K562 (cell line): Measurements from ENCODE around the gene GALM. TPM values are rescaled to one million over a fixed set of nuclear protein-coding genes. Genes with fewer than 3 reads are reported as not detected.

ENCODE experiments used
- ATAC-seq: fragments of 200-7000 bp; cut with Tn5 transposase; 3 replicates; pipeline ENCODE4 v1.9.1; 2020; ENCODE audit warnings: moderate library complexity
- BruUV-seq: library from RNA; stranded (reverse); fragments of 400-500 nt; replicated peaks from 2 replicates; lab custom pipeline; 2021; lab: Mats Ljungman, UMichigan
- CTCF ChIA-PET: fragments of 300-600 bp; formaldehyde crosslinking; extraction: SDS; loops from one replicate; lab custom pipeline; 2021; ENCODE audit warnings: low intra/inter-chr PET ratio; lab: Yijun Ruan, JAX
- POLR2A ChIA-PET: fragments of 300-600, 350-650 bp; sonication (Branson Sonifier 250); formaldehyde crosslinking; extraction: SDS; loops from one replicate; lab custom pipeline; 2021; ENCODE audit warnings: antibody characterized with exemption, inconsistent platforms; lab: Yijun Ruan, JAX
- DNase-seq, 4 experiments: peaks; one replicate each; pipeline versions ENCODE4 v3.0.0 to v3.0.0-alpha.2; 2011 to 2018; ENCODE audit warnings: low spot score in 3 of 4, mixed read lengths in 3 of 4; ENCODE audit errors: extremely low read depth in 1 of 4
- FAIRE-seq: peaks from 2 replicates; lab custom pipeline; 2011; peaks lifted over from hg19 to GRCh38; lab: Jason Lieb, UNC
- H2AFZ ChIP-seq: 2 replicates; pipeline ENCODE4 v1.6.0; 2011; ENCODE audit warnings: low read depth, low read length, control low read depth, inconsistent platforms
- H3K27ac ChIP-seq: fragments of 200-600 bp; 3 replicates; pipeline ENCODE4 v1.8.0; 2011; ENCODE audit warnings: low read depth, mild to moderate bottlenecking, control low read depth, inconsistent platforms, low read length, moderate library complexity, mixed read lengths; ENCODE audit errors: extremely low read depth
- H3K27me3 ChIP-seq, 2 experiments: fragments of 300-600 bp in 1 of 2; 2 replicates in 1 of 2; 3 replicates in 1 of 2; pipeline versions ENCODE4 v1.6.0 to v1.8.0; 2011; ENCODE audit warnings: inconsistent platforms in 2 of 2, low read length in 2 of 2, mild to moderate bottlenecking in 1 of 2, mixed read lengths in 1 of 2, moderate library complexity in 1 of 2; ENCODE audit not compliant: control insufficient read depth in 2 of 2, insufficient read depth in 2 of 2
- H3K36me3 ChIP-seq: fragments of 300-600 bp; 3 replicates; pipeline ENCODE4 v1.8.0; 2011; ENCODE audit warnings: mild to moderate bottlenecking, low read length, inconsistent platforms; ENCODE audit not compliant: control insufficient read depth, insufficient read depth
- H3K4me1 ChIP-seq, 2 experiments: fragments of 200-600 bp in 1 of 2; replicated peaks in 1 of 2; 2 replicates in 1 of 2; 3 replicates in 1 of 2; pipeline versions ENCODE4 v1.5.1 to v1.8.0; 2011; ENCODE audit warnings: inconsistent platforms in 2 of 2, low read length in 2 of 2, mild to moderate bottlenecking in 1 of 2, mixed read lengths in 1 of 2, moderate library complexity in 1 of 2; ENCODE audit not compliant: control insufficient read depth in 2 of 2, insufficient read depth in 2 of 2
- H3K4me2 ChIP-seq: 2 replicates; pipeline ENCODE4 v1.6.1; 2011; ENCODE audit warnings: low read length, control low read depth, inconsistent platforms, mixed read lengths; ENCODE audit not compliant: insufficient read depth
- H3K4me3 ChIP-seq: fragments of 200-600 bp; sonication (generic), shearing (Covaris generic); 2 replicates; pipeline ENCODE4 v1.5.1; 2016; ENCODE audit warnings: control low read depth, inconsistent platforms
- H3K79me2 ChIP-seq: fragments of 200-600 bp; 3 replicates; pipeline ENCODE4 v1.8.0; 2011; ENCODE audit warnings: low read length, inconsistent platforms; ENCODE audit not compliant: control insufficient read depth, insufficient read depth
- H3K9ac ChIP-seq, 2 experiments: 2 replicates each; pipeline versions ENCODE4 v1.6.0 to v1.6.1; 2011; ENCODE audit warnings: low read depth in 2 of 2, low read length in 2 of 2, control low read depth in 1 of 2, inconsistent platforms in 1 of 2, mild to moderate bottlenecking in 1 of 2, mixed read lengths in 1 of 2; ENCODE audit not compliant: insufficient read depth in 1 of 2
- H3K9me1 ChIP-seq: one replicate; pipeline ENCODE4 v1.6.0; 2011; ENCODE audit warnings: inconsistent platforms, mild to moderate bottlenecking, low read length, moderate library complexity; ENCODE audit not compliant: control insufficient read depth, insufficient read depth
- H3K9me3 ChIP-seq: replicated peaks from 2 replicates; pipeline ENCODE4 v1.5.1; 2011; ENCODE audit warnings: low read depth, low read length, inconsistent platforms; ENCODE audit not compliant: control insufficient read depth, insufficient read depth
- H4K20me1 ChIP-seq: replicated peaks from 2 replicates; pipeline ENCODE4 v1.6.1; 2011; ENCODE audit warnings: low read length, inconsistent platforms, mixed read lengths; ENCODE audit not compliant: control insufficient read depth, insufficient read depth
- ATF7 ChIP-seq: fragments of 450-650 bp; IDR thresholded peaks from 2 replicates; pipeline ENCODE4 v1.7.1; 2014; ENCODE audit warnings: mild to moderate bottlenecking, moderate library complexity
- COPS2 ChIP-seq: fragments of 450-650 bp; conservative IDR thresholded peaks from 2 replicates; pipeline ENCODE4 v1.6.1; 2016; ENCODE audit warnings: mild to moderate bottlenecking, moderate library complexity
- E2F3 ChIP-seq: fragments of 250-450 bp; sonication (Bioruptor Pico); IDR thresholded peaks from 2 replicates; pipeline ENCODE4 v1.4.0; 2020; ENCODE audit warnings: mild to moderate bottlenecking
- ELF2 ChIP-seq: fragments of 250-450 bp; sonication (Bioruptor Pico); IDR thresholded peaks from 2 replicates; pipeline ENCODE4 v1.5.0; 2021; ENCODE audit warnings: mild to moderate bottlenecking
- GATAD2B ChIP-seq: fragments of 450-650 bp; IDR thresholded peaks from 2 replicates; pipeline ENCODE4 v1.6.1; 2017; ENCODE audit warnings: mild to moderate bottlenecking, borderline replicate concordance
- HDAC1 ChIP-seq, 2 experiments: fragments of 450-650 bp; IDR thresholded peaks; 2 replicates each; pipeline ENCODE4 v1.6.1; 2016 to 2017; ENCODE audit warnings: inconsistent platforms in 1 of 2, mild to moderate bottlenecking in 1 of 2, moderate library complexity in 1 of 2
- MYBL2 ChIP-seq, 2 experiments: fragments of 450-650 bp in 1 of 2; sonication (generic) in 1 of 2; formaldehyde crosslinking in 1 of 2; IDR thresholded peaks; 2 replicates each; pipeline versions ENCODE4 v1.6.1 to v1.8.1; 2017 to 2022; ENCODE audit warnings: borderline replicate concordance in 1 of 2, inconsistent platforms in 1 of 2, low read depth in 1 of 2, mild to moderate bottlenecking in 1 of 2, missing genetic modification reagents in 1 of 2, moderate library complexity in 1 of 2
- NFIX ChIP-seq: fragments of 250-450 bp; sonication (Bioruptor Pico); IDR thresholded peaks from 2 replicates; pipeline ENCODE4 v1.4.0; 2020; ENCODE audit warnings: low read depth, mild to moderate bottlenecking, moderate library complexity
- RB1 ChIP-seq: fragments of 450-650 bp; IDR thresholded peaks from 2 replicates; pipeline ENCODE4 v1.6.1; 2017; ENCODE audit warnings: low read depth, mild to moderate bottlenecking
- WHSC1 ChIP-seq: IDR thresholded peaks from one replicate; pipeline ENCODE4 v1.6.1; 2012; ENCODE audit warnings: low read length, control low read depth, inconsistent platforms
- XRCC3 ChIP-seq: fragments of 450-650 bp; IDR thresholded peaks from 2 replicates; pipeline ENCODE4 v1.6.1; 2017; ENCODE audit warnings: mild to moderate bottlenecking, moderate library complexity
- ZNF444 ChIP-seq: fragments of 250-450 bp; sonication (Bioruptor Pico); IDR thresholded peaks from 2 replicates; pipeline ENCODE4 v1.4.0; 2020; ENCODE audit warnings: mild to moderate bottlenecking, moderate library complexity
- ZNF589 ChIP-seq: fragments of 200-800 bp; sonication (Bioruptor generic); IDR thresholded peaks from 2 replicates; pipeline ENCODE4 v1.6.1; 2016; ENCODE audit warnings: low read depth, missing genetic modification characterization, missing compliant biosample characterization
- whole genome bisulfite sequencing: fragments of 100-300 bp; shearing (Covaris generic); methylation state at CpG from one replicate; pipeline ENCODE4 v1.1.6; 2016; ENCODE audit warnings: low coverage, mixed read lengths; ENCODE audit not compliant: insufficient coverage; ENCODE audit errors: missing lambda C conversion rate; 5-methylcytosine and 5-hydroxymethylcytosine counted together
- in situ Hi-C: fragments of 300-500 bp; cut with MboI; formaldehyde crosslinking; loops from 4 replicates; pipeline ENCODE4 v1.15.0; 2018; ENCODE audit warnings: inconsistent platforms, mixed read lengths
- intact Hi-C: fragments of 100-400 bp; cut with micrococcal nuclease; formaldehyde crosslinking; loops from 2 replicates; pipeline ENCODE4 v1.14.2; 2022
- polyA plus RNA-seq, 8 experiments: library from polyadenylated mRNA; depleted of rRNA in 4 of 8; stranded (reverse) in 5 of 8; unstranded in 3 of 8; fragments of >200 nt; fragmentation: Nextera tagmentation in 2 of 8; fragmentation: Illumina TruSeq in 1 of 8; extraction: Ambion mirVana in 2 of 8; extraction: Trizol in 1 of 8; gene quantifications; 2 replicates each; pipeline versions ENCODE4 v1.2.1 to v1.2.3, GENCODE V29; 2011 to 2014; ENCODE audit warnings: inconsistent platforms in 1 of 8, missing spikeins in 1 of 8
- total RNA-seq, 7 experiments: library from RNA; depleted of rRNA in 6 of 7; stranded (reverse); fragments of >200 nt in 6 of 7; fragmentation: Illumina TruSeq in 2 of 7; extraction: Trizol in 2 of 7; gene quantifications; 2 replicates each; pipeline versions ENCODE4 v1.2.1 to v1.2.3, GENCODE V29; 2011 to 2021; ENCODE audit warnings: low replicate concordance in 1 of 7
- TF ChIP-seq, protein P1 (sequence below), 2 experiments: IDR thresholded peaks; 2 replicates each; pipeline ENCODE4 v1.6.1; 2011; ENCODE audit warnings: borderline replicate concordance in 1 of 2, control low read depth in 1 of 2, low read depth in 1 of 2, low read length in 1 of 2, mild to moderate bottlenecking in 1 of 2, mixed read lengths in 1 of 2, moderate library complexity in 1 of 2; ENCODE audit not compliant: insufficient read depth in 1 of 2, insufficient read length in 1 of 2, poor library complexity in 1 of 2, severe bottlenecking in 1 of 2; ENCODE audit errors: extremely low read depth in 1 of 2
- TF ChIP-seq, protein P2 (sequence below): fragments of 450-650 bp; IDR thresholded peaks from 2 replicates; pipeline ENCODE4 v1.7.1; 2018; ENCODE audit warnings: mild to moderate bottlenecking, low read depth; ENCODE audit not compliant: partially characterized antibody

GALM gene
- total and polyA plus RNA-seq, 9 of the 15 experiments (the other 6 are each of a cell fraction or from before 2014, with no cell fraction given), result 22.1 to 51.7 (median 27.9) TPM

DNA sequence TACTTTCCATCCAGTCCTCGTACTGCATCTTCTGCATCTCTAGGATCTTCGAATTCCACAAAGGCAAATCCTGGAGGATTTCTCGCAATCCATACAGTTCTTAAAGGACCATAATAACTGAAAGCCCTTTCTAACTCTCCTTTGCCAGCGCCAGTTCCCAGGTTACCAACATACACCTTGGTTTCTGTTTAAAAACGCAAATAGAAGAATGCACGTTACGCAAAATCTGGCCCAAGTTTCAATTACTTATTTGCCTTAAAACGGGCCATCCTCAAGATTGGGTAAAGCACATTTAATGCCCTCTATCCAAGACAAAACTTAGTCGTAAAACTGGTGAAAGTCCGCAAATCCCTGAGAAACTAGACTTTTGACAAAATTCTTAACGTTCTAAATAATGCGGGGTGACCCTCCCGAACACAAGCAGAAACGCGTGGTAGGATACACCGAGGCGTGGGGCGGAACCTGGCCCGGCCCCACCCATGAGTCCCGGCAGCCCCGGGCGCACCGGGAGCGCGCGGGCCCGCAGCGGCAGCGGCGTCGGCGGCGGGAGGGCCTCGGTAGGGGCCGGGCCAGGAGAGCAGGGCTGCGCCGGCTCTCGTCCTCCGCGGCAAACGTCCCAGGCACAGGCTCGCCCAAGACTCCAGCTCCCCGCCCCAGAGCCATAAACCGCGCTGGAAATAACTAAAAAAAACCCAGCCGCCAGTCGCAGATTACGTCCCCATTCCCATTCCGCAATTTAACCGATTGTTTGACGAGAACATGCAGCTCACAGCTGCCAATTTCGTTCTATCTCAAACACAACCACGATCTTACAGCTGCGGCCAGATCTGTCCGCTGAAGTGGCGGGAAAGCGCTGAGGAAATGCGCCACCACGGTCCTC lies 84.3 kb downstream of the GALM start:
- peak; percentile 61 to 76 (median 69) for DNase-seq
- peak overlapping the region; percentile 82 for H3K4me3 ChIP-seq
- peaks cover 51% of the 10 kb centered on the region for H3K36me3 ChIP-seq
- in situ Hi-C loops (no loop called here), intact Hi-C loops (loop anchor here (2.0 to 5.0 kb wide), 3 partner anchors 77 to 372 kb away; partner anchors contain the start of gene SOS1)
- under 1% methylated on average over 53 of the region's 59 CpGs for WGBS
- ChIA-PET CTCF (no interaction called here), POLR2A (interaction anchor here (0.6 to 3.7 kb wide), 69 partner anchors 8 to 1126 kb away, joined by 3 to 107 read pairs (median 5); partner anchors contain the start of genes ATL2, DHX57, GALM and GEMIN6)
- FAIRE-seq, result no peak
- peak overlapping the region; percentile 98 for H3K4me2 ChIP-seq
- no peaks in the 10 kb centered on the region for H3K9me1 ChIP-seq
- H2AFZ ChIP-seq, result peak overlapping the region; percentile 76
- H3K9me3 ChIP-seq, result no peaks in the 10 kb centered on the region
- peak overlapping the region; percentile 99 to 100 for H3K9ac ChIP-seq
- H3K4me1 ChIP-seq, result peaks cover 0 to 29% of the 10 kb centered on the region in 2 experiments; a peak in 3 of 5 replicates
- H3K79me2 ChIP-seq, result peaks cover 59% of the 10 kb centered on the region
- H3K27me3 ChIP-seq, result no peaks in the 10 kb centered on the region
- H3K27ac ChIP-seq, result peak overlapping the region; percentile 99
- BruUV-seq, result no TSS peak
- H4K20me1 ChIP-seq, result peaks cover 35% of the 10 kb centered on the region
- peak; percentile 79 for ATAC-seq
- 0 out of 2 replicates have a peak, but pooled peaks have one; percentile 15 for TF ChIP-seq ELF2 (CRISPR knock-in tag)
- peak; percentile 72 for TF ChIP-seq RB1
- TF ChIP-seq WHSC1, result no peak
- TF ChIP-seq ZNF589, result no peak; the same call in 1 of the 2 replicates
- peak; percentile 72; the same call in 1 of the 2 replicates for TF ChIP-seq E2F3 (CRISPR knock-in tag)
- no peak for TF ChIP-seq COPS2
- peak in 1 of 2 experiments; percentile 52; a peak in 1 of 4 replicates for TF ChIP-seq HDAC1 (IDR thresholded peaks at IDR 0.05)
- TF ChIP-seq GATAD2B, result 0 out of 2 replicates have a peak, but pooled peaks have one; percentile 40
- TF ChIP-seq, protein P1, sequence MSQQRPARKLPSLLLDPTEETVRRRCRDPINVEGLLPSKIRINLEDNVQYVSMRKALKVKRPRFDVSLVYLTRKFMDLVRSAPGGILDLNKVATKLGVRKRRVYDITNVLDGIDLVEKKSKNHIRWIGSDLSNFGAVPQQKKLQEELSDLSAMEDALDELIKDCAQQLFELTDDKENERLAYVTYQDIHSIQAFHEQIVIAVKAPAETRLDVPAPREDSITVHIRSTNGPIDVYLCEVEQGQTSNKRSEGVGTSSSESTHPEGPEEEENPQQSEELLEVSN (IDR thresholded peaks at IDR 0.05; ENCODE audit: borderline replicate concordance in 1 of 2, extremely low read depth in 1 of 2, insufficient read depth in 1 of 2, insufficient read length in 1 of 2, low read depth in 1 of 2, low read length in 1 of 2, poor library complexity in 1 of 2, severe bottlenecking in 1 of 2), result peak in 1 of 2 experiments; percentile 81
- no peak for TF ChIP-seq XRCC3
- no peak for TF ChIP-seq ATF7
- TF ChIP-seq MYBL2 (IDR thresholded peaks at IDR 0.05; ENCODE audit: low read depth), result no peak
- TF ChIP-seq MYBL2 (CRISPR knock-in tag; IDR thresholded peaks at IDR 0.05; ENCODE audit: borderline replicate concordance), result no peak
- TF ChIP-seq, protein P2, sequence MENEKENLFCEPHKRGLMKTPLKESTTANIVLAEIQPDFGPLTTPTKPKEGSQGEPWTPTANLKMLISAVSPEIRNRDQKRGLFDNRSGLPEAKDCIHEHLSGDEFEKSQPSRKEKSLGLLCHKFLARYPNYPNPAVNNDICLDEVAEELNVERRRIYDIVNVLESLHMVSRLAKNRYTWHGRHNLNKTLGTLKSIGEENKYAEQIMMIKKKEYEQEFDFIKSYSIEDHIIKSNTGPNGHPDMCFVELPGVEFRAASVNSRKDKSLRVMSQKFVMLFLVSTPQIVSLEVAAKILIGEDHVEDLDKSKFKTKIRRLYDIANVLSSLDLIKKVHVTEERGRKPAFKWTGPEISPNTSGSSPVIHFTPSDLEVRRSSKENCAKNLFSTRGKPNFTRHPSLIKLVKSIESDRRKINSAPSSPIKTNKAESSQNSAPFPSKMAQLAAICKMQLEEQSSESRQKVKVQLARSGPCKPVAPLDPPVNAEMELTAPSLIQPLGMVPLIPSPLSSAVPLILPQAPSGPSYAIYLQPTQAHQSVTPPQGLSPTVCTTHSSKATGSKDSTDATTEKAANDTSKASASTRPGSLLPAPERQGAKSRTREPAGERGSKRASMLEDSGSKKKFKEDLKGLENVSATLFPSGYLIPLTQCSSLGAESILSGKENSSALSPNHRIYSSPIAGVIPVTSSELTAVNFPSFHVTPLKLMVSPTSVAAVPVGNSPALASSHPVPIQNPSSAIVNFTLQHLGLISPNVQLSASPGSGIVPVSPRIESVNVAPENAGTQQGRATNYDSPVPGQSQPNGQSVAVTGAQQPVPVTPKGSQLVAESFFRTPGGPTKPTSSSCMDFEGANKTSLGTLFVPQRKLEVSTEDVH, result peak; percentile 67
- TF ChIP-seq NFIX (CRISPR knock-in tag), result no peak
- no peak for TF ChIP-seq ZNF444 (CRISPR knock-in tag)
